Naive B cell (primary cell): ENCODE results near the gene MDN1. TPM values are rescaled to one million over a fixed set of nuclear protein-coding genes. Genes with fewer than 3 reads are reported as not detected.
"Not testable (repeated sequence)": the region's sequence is repeated elsewhere in the genome, so short reads cannot be mapped to it uniquely, and the experiment has no call there.

ENCODE experiments used
- ATAC-seq, 2 donors: fragments of 150-1000 bp; cut with Tn5 transposase; 2 replicates each; pipeline ENCODE4 v1.10.0; 2021; ENCODE audit warnings: low read depth in 2 of 2, mild to moderate bottlenecking in 2 of 2, moderate library complexity in 2 of 2
- DNase-seq: peaks from one replicate; pipeline ENCODE4 v3.0.0; 2022
- H3K27ac Mint-ChIP-seq, 6 donors: one replicate each; pipeline ENCODE4 v1.8.0; 2020 to 2022; ENCODE audit warnings: mild to moderate bottlenecking in 6 of 6, mixed read lengths in 6 of 6, moderate library complexity in 5 of 6, inconsistent platforms in 2 of 6
- H3K27me3 Mint-ChIP-seq, 3 donors: one replicate each; pipeline ENCODE4 v1.8.0; 2021 to 2022; ENCODE audit warnings: mixed read lengths in 3 of 3, mild to moderate bottlenecking in 1 of 3
- H3K36me3 Mint-ChIP-seq, 2 donors: one replicate each; pipeline ENCODE4 v1.8.0; 2020 to 2022; ENCODE audit warnings: mixed read lengths in 2 of 2, inconsistent platforms in 1 of 2, mild to moderate bottlenecking in 1 of 2
- H3K4me1 Mint-ChIP-seq, 3 donors: one replicate each; pipeline ENCODE4 v1.8.0; 2020 to 2022; ENCODE audit warnings: mixed read lengths in 3 of 3, inconsistent platforms in 1 of 3, mild to moderate bottlenecking in 1 of 3, moderate library complexity in 1 of 3
- H3K4me3 Mint-ChIP-seq, 8 donors: one replicate each; pipeline ENCODE4 v1.8.0; 2020 to 2022; ENCODE audit warnings: mild to moderate bottlenecking in 8 of 8, mixed read lengths in 8 of 8, moderate library complexity in 8 of 8, inconsistent platforms in 2 of 8
- H3K9me3 Mint-ChIP-seq, 7 donors: one replicate each; pipeline ENCODE4 v1.8.0; 2020 to 2022; ENCODE audit warnings: mixed read lengths in 7 of 7, mild to moderate bottlenecking in 5 of 7, inconsistent platforms in 2 of 7, moderate library complexity in 1 of 7
- polyA plus RNA-seq, 6 donors: library from polyadenylated mRNA; unstranded; fragments of 300-500 nt; fragmentation: Illumina TruSeq; gene quantifications; one replicate each; pipeline ENCODE4 v1.2.3, GENCODE V29; 2021; ENCODE audit warnings: low read depth in 6 of 6

Gene MDN1
- polyA plus RNA-seq, 6 donors from 2014 or later: 4.0 to 9.6 (median 5.9) TPM

DNA sequence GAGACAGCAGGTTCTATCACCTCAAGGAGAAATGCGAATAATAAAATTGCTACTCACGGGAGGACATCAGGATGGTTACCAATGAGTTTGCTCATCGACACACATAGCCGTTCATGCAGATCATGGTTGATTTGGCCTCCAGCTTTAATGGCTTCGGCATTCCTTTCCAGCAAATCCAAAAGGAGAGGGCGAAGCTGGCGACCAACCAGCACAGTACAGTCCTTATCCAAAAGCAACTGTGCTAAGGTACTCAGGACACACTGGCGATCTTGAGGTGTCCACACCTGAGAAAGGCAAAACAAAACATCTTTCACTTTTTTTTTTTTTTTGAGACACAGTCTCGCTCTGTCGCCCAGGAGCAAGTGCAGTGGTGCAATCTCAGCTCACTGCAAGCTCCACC is 16.3 kb downstream of the MDN1 start:
- DNase-seq: no peak
- H3K36me3 Mint-ChIP-seq: peaks cover 0 to 5% of the 10 kb centered on the region in 2 donors
- ATAC-seq: no peak
- no peaks in the 10 kb centered on the region for H3K27me3 Mint-ChIP-seq
- no peaks in the 10 kb centered on the region for H3K9me3 Mint-ChIP-seq
- H3K4me1 Mint-ChIP-seq: peaks cover 8 to 19% (median 9%) of the 10 kb centered on the region in 3 donors
- peak overlapping the region in 2 of 6 donors; percentile 27 to 47 for H3K27ac Mint-ChIP-seq
- H3K4me3 Mint-ChIP-seq: no peak overlapping the region

DNA sequence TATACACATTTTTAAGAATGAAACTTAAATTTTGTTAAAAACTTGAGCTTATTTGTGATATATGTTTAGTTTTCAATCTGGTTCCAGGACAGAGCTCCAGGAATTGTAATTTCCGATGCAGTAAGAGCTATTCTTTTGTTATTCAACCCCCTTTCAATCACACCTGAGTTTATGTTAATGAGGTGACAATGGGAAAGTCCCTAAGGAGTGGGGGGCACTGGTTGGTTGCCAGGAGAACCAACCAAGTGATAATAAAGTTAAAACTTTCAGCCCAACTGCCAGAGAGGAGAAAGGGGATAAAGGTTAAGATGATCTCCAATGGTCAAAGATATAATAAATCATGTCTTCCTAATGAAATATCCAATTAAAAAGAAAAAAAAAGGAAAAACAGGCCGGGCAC is 19.8 kb downstream of the MDN1 start:
- Mint-ChIP-seq H3K36me3 (peaks cover 5 to 8% of the 10 kb centered on the region in 2 donors), H3K27me3 (no peaks in the 10 kb centered on the region)

GRCh38 chr6:89799096-89799495 is 20.5 kb downstream of the MDN1 start:
- Mint-ChIP-seq H3K27ac (peak overlapping the region in 1 of 6 donors; percentile 37), H3K4me3 (no peak overlapping the region), H3K36me3 (peaks cover 5 to 8% of the 10 kb centered on the region in 2 donors), H3K4me1 (peaks cover 17 to 24% (median 21%) of the 10 kb centered on the region in 3 donors), H3K27me3 (no peaks in the 10 kb centered on the region), H3K9me3 (no peaks in the 10 kb centered on the region)
- no peak for DNase-seq
- no peak for ATAC-seq

More for the DNA sequence above, 19.8 kb downstream of the MDN1 start:
- Mint-ChIP-seq H3K9me3 (no peaks in the 10 kb centered on the region), H3K4me1 (peaks cover 11 to 18% (median 15%) of the 10 kb centered on the region in 3 donors), H3K27ac (peak overlapping the region in 3 of 6 donors; percentile 13 to 72 (median 42)), H3K4me3 (no peak overlapping the region)
- DNase-seq (no peak), ATAC-seq (no peak)

- Mint-ChIP-seq H3K36me3 (peaks cover 0 to 16% of the 10 kb centered on the region in 2 donors), H3K27ac (no peak overlapping the region), H3K4me1 (peaks cover 27 to 40% (median 34%) of the 10 kb centered on the region in 3 donors), H3K4me3 (no peak overlapping the region), H3K9me3 (no peaks in the 10 kb centered on the region), H3K27me3 (no peaks in the 10 kb centered on the region)
- ATAC-seq: no peak
- no peak for DNase-seq
These were observed 22.3 kb downstream of the MDN1 start for GRCh38 chr6:89797317-89797716.

DNA sequence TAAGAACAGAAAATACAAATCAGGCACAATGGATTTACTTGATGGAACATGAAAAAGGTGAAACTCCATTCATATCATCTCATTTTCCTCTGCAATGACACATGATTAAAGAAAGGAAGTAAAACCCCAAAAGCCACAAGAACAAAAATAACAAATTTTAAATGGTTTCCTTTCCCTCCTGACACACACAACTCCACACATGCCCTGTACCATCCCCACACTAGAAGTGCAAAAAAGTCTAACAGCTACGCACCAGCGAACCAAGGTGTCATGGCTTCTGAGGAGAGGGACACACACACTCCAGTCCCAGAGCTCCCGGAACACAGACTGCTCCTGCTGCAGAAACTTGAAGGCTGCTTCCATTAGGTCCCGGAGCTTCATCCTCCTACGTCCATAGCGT is 25.3 kb downstream of the MDN1 start:
- DNase-seq (no peak), ATAC-seq (peak in 1 of 2 donors; percentile 41)
- no peaks in the 10 kb centered on the region for H3K27me3 Mint-ChIP-seq
- H3K4me1 Mint-ChIP-seq: peaks cover 22 to 30% (median 28%) of the 10 kb centered on the region in 3 donors
- no peaks in the 10 kb centered on the region for H3K9me3 Mint-ChIP-seq
- peak overlapping the region; percentile 23 to 96 (median 52) for H3K27ac Mint-ChIP-seq
- H3K4me3 Mint-ChIP-seq: peak overlapping the region in 5 of 8 donors; percentile 26 to 83 (median 41)
- H3K36me3 Mint-ChIP-seq: peaks cover 2 to 16% of the 10 kb centered on the region in 2 donors

GRCh38 chr6:89793586-89793985 is 26.0 kb downstream of the MDN1 start:
- Mint-ChIP-seq H3K27me3 (no peaks in the 10 kb centered on the region), H3K9me3 (no peaks in the 10 kb centered on the region), H3K4me3 (peak overlapping the region in 3 of 8 donors; percentile 35 to 78 (median 61)), H3K27ac (peak overlapping the region in 3 of 6 donors; percentile 23 to 96 (median 47)), H3K36me3 (peaks cover 7 to 20% of the 10 kb centered on the region in 2 donors), H3K4me1 (peaks cover 22 to 30% (median 28%) of the 10 kb centered on the region in 3 donors)
- ATAC-seq (no peak), DNase-seq (no peak)

GRCh38 chr6:89792881-89793280 is 26.7 kb downstream of the MDN1 start:
- peaks cover 14 to 27% of the 10 kb centered on the region in 2 donors for H3K36me3 Mint-ChIP-seq
- peak; percentile 43 to 50 for ATAC-seq
- H3K27me3 Mint-ChIP-seq: no peaks in the 10 kb centered on the region
- DNase-seq: no peak
- no peaks in the 10 kb centered on the region for H3K9me3 Mint-ChIP-seq
- peaks cover 22 to 30% (median 28%) of the 10 kb centered on the region in 3 donors for H3K4me1 Mint-ChIP-seq
- peak overlapping the region in 1 of 6 donors; percentile 16 for H3K27ac Mint-ChIP-seq
- peak overlapping the region in 5 of 8 donors; percentile 5 to 78 (median 29) for H3K4me3 Mint-ChIP-seq

DNA sequence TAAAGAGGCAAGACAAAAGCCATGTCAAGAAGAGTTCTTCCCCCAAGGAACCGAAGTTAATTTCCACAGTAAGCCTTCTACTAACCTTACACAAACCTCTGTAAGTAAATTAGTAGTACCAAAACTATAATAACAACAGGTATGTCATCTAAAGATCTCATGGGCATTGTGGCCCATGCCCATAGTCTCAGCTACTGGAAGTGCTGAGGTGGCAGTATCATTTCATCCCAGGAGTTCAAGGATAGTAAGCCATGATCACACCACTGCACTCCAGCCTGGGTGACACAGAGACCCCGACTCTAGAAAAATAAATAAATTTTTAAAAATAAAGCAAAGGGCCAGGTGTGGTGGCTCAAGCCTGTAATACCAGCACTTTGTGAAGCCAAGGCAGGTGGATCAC is 29.2 kb downstream of the MDN1 start:
- H3K4me3 Mint-ChIP-seq: no peak overlapping the region
- no peaks in the 10 kb centered on the region for H3K9me3 Mint-ChIP-seq
- no peak for DNase-seq
- peaks cover 21 to 34% of the 10 kb centered on the region in 2 donors for H3K36me3 Mint-ChIP-seq
- H3K4me1 Mint-ChIP-seq: peaks cover 22 to 28% (median 26%) of the 10 kb centered on the region in 3 donors
- ATAC-seq: no peak
- H3K27me3 Mint-ChIP-seq: no peaks in the 10 kb centered on the region
- no peak overlapping the region for H3K27ac Mint-ChIP-seq

DNA sequence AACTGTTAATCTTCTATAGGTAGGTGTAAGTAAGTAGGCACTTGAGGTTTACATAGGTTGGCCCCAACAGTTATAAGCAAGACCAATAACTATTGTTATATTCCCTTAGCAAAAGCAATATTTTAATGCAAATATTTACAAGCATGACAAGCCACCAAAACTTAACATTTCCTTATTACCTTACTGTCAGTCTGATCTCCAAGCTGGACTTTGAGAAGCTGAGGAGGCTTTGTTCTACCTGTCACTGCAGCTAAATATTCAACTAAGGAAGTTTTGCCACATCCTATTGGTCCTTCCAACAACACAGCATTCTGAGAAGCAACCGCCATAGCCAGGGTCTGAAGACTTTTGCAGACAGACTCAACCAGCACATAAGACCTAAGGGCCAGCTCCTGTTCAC is 29.6 kb downstream of the MDN1 start:
- ATAC-seq: no peak

GRCh38 chr6:89787660-89788328 is 31.8 kb downstream of the MDN1 start:
- no peak overlapping the region for H3K4me3 Mint-ChIP-seq
- peaks cover 0 to 8% (median 5%) of the 10 kb centered on the region in 7 donors for H3K9me3 Mint-ChIP-seq
- peaks cover 41 to 42% of the 10 kb centered on the region in 2 donors for H3K36me3 Mint-ChIP-seq

More for the DNA sequence above, 29.6 kb downstream of the MDN1 start:
- Mint-ChIP-seq H3K27ac (no peak overlapping the region), H3K9me3 (no peaks in the 10 kb centered on the region), H3K36me3 (peaks cover 25 to 34% of the 10 kb centered on the region in 2 donors), H3K27me3 (no peaks in the 10 kb centered on the region), H3K4me1 (peaks cover 19 to 24% (median 22%) of the 10 kb centered on the region in 3 donors), H3K4me3 (no peak overlapping the region)
- DNase-seq: no peak

GRCh38 chr6:89786970-89787369 is 32.6 kb downstream of the MDN1 start:
- peaks cover 0 to 8% (median 5%) of the 10 kb centered on the region in 7 donors for H3K9me3 Mint-ChIP-seq

More at GRCh38 chr6:89787660-89788328, 31.8 kb downstream of the MDN1 start:
- H3K27ac Mint-ChIP-seq: peak overlapping the region in 2 of 6 donors; percentile 64 to 70
- no peaks in the 10 kb centered on the region for H3K27me3 Mint-ChIP-seq
- peaks cover 0 to 2% (median 0%) of the 10 kb centered on the region in 3 donors for H3K4me1 Mint-ChIP-seq
- ATAC-seq (no peak), DNase-seq (no peak)

DNA sequence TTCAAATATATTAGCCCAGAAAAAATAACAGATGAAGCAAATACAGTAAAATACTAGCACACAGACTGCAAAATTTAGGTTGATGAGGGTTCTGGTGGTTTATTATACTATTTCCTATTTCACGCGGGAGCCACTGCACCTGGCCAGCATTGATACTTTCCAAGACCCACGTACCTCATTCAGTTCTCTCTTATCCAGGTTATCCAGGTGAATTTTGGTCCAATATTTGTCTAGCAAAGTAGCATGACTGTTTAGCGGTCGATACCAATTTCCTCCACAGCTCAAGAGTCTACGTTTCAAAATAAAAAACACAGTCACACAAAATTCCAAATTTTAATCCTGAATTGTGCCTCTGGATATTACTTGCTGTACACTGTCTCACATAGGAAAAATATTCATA is 34.8 kb downstream of the MDN1 start:
- H3K4me1 Mint-ChIP-seq: no peaks in the 10 kb centered on the region
- DNase-seq (no peak), ATAC-seq (no peak)
- H3K4me3 Mint-ChIP-seq: no peak overlapping the region
- no peaks in the 10 kb centered on the region for H3K27me3 Mint-ChIP-seq
- no peak overlapping the region for H3K27ac Mint-ChIP-seq
- peaks cover 56 to 57% of the 10 kb centered on the region in 2 donors for H3K36me3 Mint-ChIP-seq
- H3K9me3 Mint-ChIP-seq: peaks cover 0 to 8% (median 5%) of the 10 kb centered on the region in 7 donors

More at GRCh38 chr6:89786970-89787369, 32.6 kb downstream of the MDN1 start:
- Mint-ChIP-seq H3K4me1 (no peaks in the 10 kb centered on the region), H3K4me3 (no peak overlapping the region), H3K27me3 (no peaks in the 10 kb centered on the region), H3K27ac (no peak overlapping the region), H3K36me3 (peaks cover 44% of the 10 kb centered on the region in 2 donors)
- ATAC-seq: no peak
- DNase-seq: no peak

GRCh38 chr6:89783293-89783692 is 36.3 kb downstream of the MDN1 start:
- peak overlapping the region in 1 of 8 donors; percentile 62 for H3K4me3 Mint-ChIP-seq
- H3K36me3 Mint-ChIP-seq: peaks cover 50 to 53% of the 10 kb centered on the region in 2 donors
- H3K4me1 Mint-ChIP-seq, ATAC-seq, DNase-seq, H3K9me3 Mint-ChIP-seq, H3K27me3 Mint-ChIP-seq: not testable (repeated sequence)
- peak overlapping the region in 2 of 6 donors; percentile 32 to 83 for H3K27ac Mint-ChIP-seq

DNA sequence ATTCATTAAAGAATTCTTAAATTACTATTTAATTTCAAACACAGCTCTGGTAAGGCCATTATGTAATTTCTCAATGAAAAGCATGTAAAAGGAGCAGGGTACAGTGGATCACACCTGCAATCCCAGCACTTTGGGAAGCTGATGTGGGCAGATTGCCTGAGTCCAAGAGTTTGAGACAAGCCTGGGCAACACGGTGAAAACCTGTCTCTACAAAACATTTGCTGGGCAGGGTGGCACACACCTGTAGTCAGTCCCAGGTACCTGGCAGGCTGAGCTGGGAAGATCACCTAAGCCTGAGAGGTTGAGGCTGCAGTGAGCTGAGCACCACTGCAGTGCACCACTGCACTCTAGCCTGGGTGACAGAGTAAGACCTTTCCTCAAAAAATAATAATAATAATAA is 37.4 kb downstream of the MDN1 start:
- ATAC-seq: no peak
- peaks cover 43 to 52% of the 10 kb centered on the region in 2 donors for H3K36me3 Mint-ChIP-seq
- DNase-seq: no peak

More for the DNA sequence above, 37.4 kb downstream of the MDN1 start:
- Mint-ChIP-seq H3K27ac (peak overlapping the region in 1 of 6 donors; percentile 57), H3K27me3 (no peaks in the 10 kb centered on the region), H3K4me1 (no peaks in the 10 kb centered on the region), H3K4me3 (no peak overlapping the region), H3K9me3 (peaks cover 0 to 8% (median 5%) of the 10 kb centered on the region in 7 donors)
